ENCODE data around the gene KIN.

- no peak for TF ChIP-seq CTCF (IDR thresholded peaks at IDR 0.05)
- no peak for TF ChIP-seq POLR2A (IDR thresholded peaks at IDR 0.05)
Observed at GRCh38 chr10:7792541-7792940, 4.7 kb upstream of the KIN start.

Measured in right lobe of liver (tissue), 4 donors.